GM12878 (cell line): ENCODE results near the gene SYNM. TPM values are rescaled to one million over a fixed set of nuclear protein-coding genes. Genes with fewer than 3 reads are reported as not detected.
A peak's percentile ranks its signal among the peaks of the same experiment; 100 is the strongest.

Source experiments
- ATAC-seq: fragments of 200-7000 bp; cut with Tn5 transposase; 3 replicates; pipeline ENCODE4 v1.9.1; 2020; ENCODE audit warnings: mild to moderate bottlenecking, moderate library complexity
- BruUV-seq: library from RNA; stranded (reverse); fragments of 400-500 nt; replicated peaks from 2 replicates; lab custom pipeline; 2021; lab: Mats Ljungman, UMichigan
- CTCF ChIA-PET: fragments of 300-600 bp; sonication (Branson Sonifier 250); formaldehyde crosslinking; extraction: SDS; loops from one replicate; lab custom pipeline; 2021; ENCODE audit warnings: inconsistent platforms; lab: Yijun Ruan, JAX
- POLR2A ChIA-PET: fragments of 350-600 bp; formaldehyde crosslinking; extraction: SDS; loops from one replicate; lab custom pipeline; 2021; ENCODE audit warnings: inconsistent platforms; lab: Charles Lee
- RAD21 ChIA-PET: fragments of 300-600 bp; sonication (Branson Sonifier 250); formaldehyde crosslinking; loops from one replicate; lab custom pipeline; 2023; ENCODE audit warnings: antibody characterized with exemption; ENCODE audit not compliant: unreplicated experiment; lab: Charles Lee
- SMC1A ChIA-PET: fragments of 300-600 bp; sonication (Branson Sonifier 250); formaldehyde crosslinking; loops from one replicate; lab custom pipeline; 2023; ENCODE audit not compliant: unreplicated experiment, uncharacterized antibody; lab: Charles Lee
- DNase-seq: peaks from one replicate; pipeline ENCODE4 v3.0.0-alpha.2; 2011; ENCODE audit warnings: low read depth, low spot score
- FAIRE-seq: peaks from 3 replicates; lab custom pipeline; 2011; peaks lifted over from hg19 to GRCh38; lab: Jason Lieb, UNC
- H2AFZ ChIP-seq: 2 replicates; pipeline ENCODE4 v1.6.0; 2011; ENCODE audit warnings: low read depth, low read length, control low read depth; ENCODE audit not compliant: control insufficient read depth
- H3K27ac ChIP-seq: 2 replicates; pipeline ENCODE4 v1.5.1; 2011; ENCODE audit warnings: control low read depth; ENCODE audit not compliant: control insufficient read depth, insufficient read depth
- H3K27me3 ChIP-seq, 2 experiments: replicated peaks in 1 of 2; 2 replicates each; pipeline versions ENCODE4 v1.6.0 to v1.6.1; 2011; ENCODE audit warnings: low read length in 1 of 2; ENCODE audit not compliant: control insufficient read depth in 2 of 2, insufficient read depth in 2 of 2
- H3K36me3 ChIP-seq, 2 experiments: 2 replicates each; pipeline ENCODE4 v1.5.1; 2011; ENCODE audit warnings: low read length in 1 of 2; ENCODE audit not compliant: control insufficient read depth in 2 of 2, insufficient read depth in 2 of 2
- H3K4me1 ChIP-seq: 2 replicates; pipeline ENCODE4 v1.6.1; 2011; ENCODE audit warnings: mild to moderate bottlenecking, low read length, moderate library complexity, mixed read lengths; ENCODE audit not compliant: control insufficient read depth, insufficient read depth
- H3K4me2 ChIP-seq: 2 replicates; pipeline ENCODE4 v1.6.0; 2011; ENCODE audit warnings: control low read depth; ENCODE audit not compliant: control insufficient read depth, insufficient read depth
- H3K4me3 ChIP-seq: fragments of 200-600 bp; sonication (generic); 2 replicates; pipeline ENCODE4 v1.5.1; 2016
- H3K79me2 ChIP-seq: 2 replicates; pipeline ENCODE4 v1.6.0; 2011; ENCODE audit warnings: low read length; ENCODE audit not compliant: control insufficient read depth, insufficient read depth
- H3K9ac ChIP-seq: 2 replicates; pipeline ENCODE4 v1.8.0; 2011; ENCODE audit warnings: low read length, control low read depth, mixed read lengths; ENCODE audit not compliant: control insufficient read depth, insufficient read depth
- H3K9me3 ChIP-seq: replicated peaks from 3 replicates; pipeline ENCODE4 v1.5.1; 2011; ENCODE audit warnings: mild to moderate bottlenecking, low read length; ENCODE audit not compliant: control insufficient read depth, insufficient read depth
- H4K20me1 ChIP-seq: 2 replicates; pipeline ENCODE4 v1.6.0; 2011; ENCODE audit not compliant: control insufficient read depth, insufficient read depth
- ASH2L ChIP-seq: fragments of 300-600, 200-600 bp; sonication (generic); IDR thresholded peaks from 2 replicates; pipeline ENCODE4 v1.6.1; 2017; ENCODE audit warnings: low read depth, mild to moderate bottlenecking, borderline replicate concordance
- GATAD2B ChIP-seq: fragments of 450-650 bp; conservative IDR thresholded peaks from 2 replicates; pipeline ENCODE4 v1.6.1; 2017; ENCODE audit warnings: low read depth, mild to moderate bottlenecking, moderate library complexity
- HDAC2 ChIP-seq: fragments of 200-600 bp; sonication (generic); IDR thresholded peaks from 2 replicates; pipeline ENCODE4 v1.6.1; 2017
- MAX ChIP-seq: IDR thresholded peaks from 2 replicates; pipeline ENCODE4 v1.6.1; 2012; ENCODE audit warnings: low read depth, low read length, improper control_type of control experiment
- MTA3 ChIP-seq: IDR thresholded peaks from 2 replicates; pipeline ENCODE4 v1.6.1; 2012; ENCODE audit warnings: low read length, inconsistent platforms, borderline replicate concordance
- SMARCA5 ChIP-seq: fragments of 450-650 bp; IDR thresholded peaks from 2 replicates; pipeline ENCODE4 v1.6.1; 2017; ENCODE audit warnings: mild to moderate bottlenecking
- SMC3 ChIP-seq: IDR thresholded peaks from 2 replicates; pipeline ENCODE4 v1.6.1; 2011; ENCODE audit warnings: low read length, improper control_type of control experiment, borderline replicate concordance
- SPI1 ChIP-seq: IDR thresholded peaks from 2 replicates; pipeline ENCODE4 v1.6.1; 2011; ENCODE audit warnings: low read depth, mild to moderate bottlenecking, low read length, moderate library complexity, borderline replicate concordance; ENCODE audit not compliant: insufficient read depth
- ZNF592 ChIP-seq: fragments of 450-650 bp; IDR thresholded peaks from 2 replicates; pipeline ENCODE4 v1.6.1; 2017; ENCODE audit warnings: mild to moderate bottlenecking, moderate library complexity
- ZNF687 ChIP-seq: fragments of 450-650 bp; IDR thresholded peaks from 2 replicates; pipeline ENCODE4 v1.6.1; 2017; ENCODE audit warnings: mild to moderate bottlenecking, moderate library complexity
- WGBS: methylation state at CpG from one replicate; pipeline ENCODE4 v1.1.6; 2016; ENCODE audit warnings: low lambda C conversion rate; ENCODE audit not compliant: insufficient replicate concordance, insufficient coverage; ENCODE audit errors: missing lambda C conversion rate; 5-methylcytosine and 5-hydroxymethylcytosine counted together
- in situ Hi-C: fragments of 300-500 bp; cut with MboI; formaldehyde crosslinking; loops from 9 replicates; pipeline ENCODE4 v1.14.3; 2018; ENCODE audit warnings: mixed read lengths
- intact Hi-C: fragments of 100-400 bp; cut with micrococcal nuclease; formaldehyde crosslinking; loops from one replicate; pipeline ENCODE4 v1.14.2; 2022; ENCODE audit not compliant: unreplicated experiment
- polyA plus RNA-seq, 11 experiments: library from polyadenylated mRNA; depleted of rRNA in 4 of 11; unstranded in 6 of 11; stranded (reverse) in 5 of 11; fragments of >200 nt; fragmentation: Nextera tagmentation in 4 of 11; fragmentation: Illumina TruSeq in 1 of 11; extraction: Ambion mirVana in 4 of 11; extraction: Trizol in 1 of 11; gene quantifications; 1 replicate in 1 of 11; 2 replicates in 10 of 11; pipeline versions ENCODE4 v1.2.1 to v1.2.3, GENCODE V29; 2011 to 2016; ENCODE audit warnings: inconsistent platforms in 2 of 11, missing spikeins in 2 of 11, low read depth in 1 of 11
- total RNA-seq, 4 experiments: library from RNA; depleted of rRNA in 3 of 4; stranded (reverse); fragments of >200 nt in 3 of 4; fragmentation: Illumina TruSeq in 1 of 4; extraction: Trizol in 1 of 4; gene quantifications; 2 replicates each; pipeline versions ENCODE4 v1.2.1 to v1.2.3, GENCODE V29; 2013 to 2021

The SYNM gene
- total and polyA plus RNA-seq, 10 of the 15 experiments (the other 5 are each of a cell fraction or from before 2014, with no cell fraction given), result 0.05 to 1.1 (median 0.89) TPM; not detected in 1

GRCh38 chr15:99059010-99059981 is 45.6 kb upstream of the SYNM start:
- Histone ChIP-seq H4K20me1 (no peaks in the 10 kb centered on the region), H3K4me3 (peak overlapping the region; percentile 69; the same call in 1 of the 2 replicates), H3K27me3 (no peaks in the 10 kb centered on the region), H3K4me2 (peak overlapping the region; percentile 93), H2AFZ (peak overlapping the region; percentile 88), H3K27ac (peak overlapping the region; percentile 43), H3K9me3 (no peaks in the 10 kb centered on the region), H3K36me3 (no peaks in the 10 kb centered on the region), H3K4me1 (peaks cover 16% of the 10 kb centered on the region), H3K9ac (peak overlapping the region; percentile 51), H3K79me2 (no peaks in the 10 kb centered on the region)
- ChIA-PET POLR2A (interaction anchor here (0.7 kb wide), 1 partner anchor 127 kb away, joined by 5 read pairs; no protein-coding TSS in a partner anchor), RAD21 (interaction anchor here (0.8 to 4.7 kb wide), 13 partner anchors 10 to 281 kb away, joined by 3 to 45 read pairs (median 6); no protein-coding TSS in a partner anchor), CTCF (interaction anchor here (0.6 to 5.2 kb wide), 16 partner anchors 9 to 540 kb away, joined by 3 to 52 read pairs (median 6); no protein-coding TSS in a partner anchor), SMC1A (interaction anchor here (0.6 to 7.6 kb wide), 16 partner anchors 9 to 441 kb away, joined by 3 to 86 read pairs (median 5); no protein-coding TSS in a partner anchor)
- ATAC-seq, result peak; percentile 85
- BruUV-seq, result no TSS peak
- DNase-seq, result no peak
- in situ Hi-C loops, result no loop called here
- intact Hi-C loops, result loop anchor here (1.0 to 5.0 kb wide), 4 partner anchors 42 to 282 kb away; no protein-coding TSS in a partner anchor
- no peak for FAIRE-seq
- 17% methylated on average over 50 of the region's 86 CpGs for WGBS
- TF ChIP-seq SPI1 (no peak), ZNF687 (peak; percentile 64), MTA3 (no peak), SMC3 (peak; percentile 55), GATAD2B (peak; percentile 62; the same call in 1 of the 2 replicates), SMARCA5 (peak; percentile 82), MAX (0 out of 2 replicates have a peak, but pooled peaks have one; percentile 42), ZNF592 (0 out of 2 replicates have a peak, but pooled peaks have one; percentile 16), HDAC2 (no peak), ASH2L (no peak)
